Psoas muscle (tissue), 8 donors: ENCODE measurements around the gene TENT5A. TPM values are rescaled to one million over a fixed set of nuclear protein-coding genes. Genes with fewer than 3 reads are reported as not detected.

Experiments
- ATAC-seq, 4 donors: fragments of 200-7000 bp; cut with Tn5 transposase; one replicate each; pipeline ENCODE4 v1.9.1; 2020; ENCODE audit warnings: moderate library complexity in 3 of 4, mild to moderate bottlenecking in 2 of 4
- DNase-seq, 2 donors: peaks; one replicate each; pipeline ENCODE4 v3.0.0-alpha.2; 2020
- H3K27ac ChIP-seq: fragments of 200-600 bp; one replicate; pipeline ENCODE4 v1.8.0; 2022
- H3K27me3 ChIP-seq, 3 donors: fragments of 200-600 bp in 1 of 3; one replicate each; pipeline versions ENCODE4 v1.6.1 to v1.8.0; 2013 to 2022; ENCODE audit warnings: low read length in 2 of 3, mild to moderate bottlenecking in 2 of 3, moderate library complexity in 1 of 3; ENCODE audit not compliant: insufficient read depth in 3 of 3
- H3K36me3 ChIP-seq, 2 donors: fragments of 200-600 bp in 1 of 2; one replicate each; pipeline versions ENCODE4 v1.6.1 to v1.8.0; 2013 to 2022; ENCODE audit warnings: low read depth in 1 of 2, mild to moderate bottlenecking in 1 of 2, moderate library complexity in 1 of 2; ENCODE audit not compliant: insufficient read depth in 1 of 2
- H3K4me1 ChIP-seq: fragments of 200-600 bp; one replicate; pipeline ENCODE4 v1.8.0; 2022
- H3K4me3 ChIP-seq: fragments of 200-600 bp; one replicate; pipeline ENCODE4 v1.8.0; 2022; ENCODE audit warnings: mild to moderate bottlenecking
- H3K9me3 ChIP-seq: fragments of 200-600 bp; one replicate; pipeline ENCODE4 v1.8.0; 2022
- CTCF ChIP-seq: fragments of 200-600 bp; IDR thresholded peaks from one replicate; pipeline ENCODE4 v1.8.0; 2022; ENCODE audit warnings: antibody characterized with exemption
- WGBS, 3 donors: extraction: QIAGEN DNeasy Blood & Tissue Kit; methylation state at CpG; one replicate each; pipeline versions ENCODE4 v1.1.6 to v1.1.7; 2013; 5-methylcytosine and 5-hydroxymethylcytosine counted together
- intact Hi-C, 2 donors: fragments of 100-400 bp; cut with DNase I; formaldehyde crosslinking; loops; one replicate each; pipeline versions ENCODE4 v1.11.0 to v1.14.2; 2022
- polyA plus RNA-seq, 3 donors: library from polyadenylated mRNA; stranded (reverse); fragments of 200-250 nt; gene quantifications; one replicate each; pipeline ENCODE4 v1.2.3, GENCODE V29; 2013
- total RNA-seq, 4 donors: library from RNA; stranded (reverse); fragmentation: NEBNext Ultra II Directional in 2 of 4; extraction: Animal tissue kit (Norgen Biotek cat#: 25700) in 2 of 4; gene quantifications; one replicate each; pipeline versions ENCODE4 v1.2.1 to v1.2.4, GENCODE V29; 2021 to 2023
- donor health status: healthy with polysubstance abuse.
- donor health status: DM: no; HTN: no; CAD: no; lungs with moderate emphysema.
- donor health status: Bipolar disorder and iron deficiency.
- donor health status: healthy.
- donor health status: DM: yes; HTN: yes; CAD: no.
- donor health status: DM: no; HTN: no; CAD: no.
- donor health status: DM: no; HTN: no; CAD: no.
- donor health status: DM: yes; HTN: yes; CAD: no.

The TENT5A gene
- total and polyA plus RNA-seq, 7 donors: 0.94 to 4.3 (median 2.1) TPM

- WGBS, 3 donors: 80 to 90% (median 86%) methylated on average over 1 of the region's 1 CpG
- no peak for ATAC-seq
- Histone ChIP-seq H3K36me3 (no peaks in the 10 kb centered on the region), H3K27ac (no peak overlapping the region), H3K4me1 (no peaks in the 10 kb centered on the region), H3K9me3 (no peaks in the 10 kb centered on the region), H3K4me3 (no peak overlapping the region), H3K27me3 (no peaks in the 10 kb centered on the region)
- intact Hi-C loops: no loop called here
- no peak for DNase-seq
- TF ChIP-seq CTCF: no peak
These were observed 8.7 kb upstream of the TENT5A start for GRCh38 chr6:81761197-81761596.

GRCh38 chr6:81759782-81760181 lies 7.3 kb upstream of the TENT5A start:
- Histone ChIP-seq H3K27ac (no peak overlapping the region), H3K36me3 (no peaks in the 10 kb centered on the region), H3K4me1 (no peaks in the 10 kb centered on the region), H3K27me3 (no peaks in the 10 kb centered on the region), H3K9me3 (no peaks in the 10 kb centered on the region), H3K4me3 (no peak overlapping the region)
- TF ChIP-seq CTCF: no peak
- DNase-seq (no peak), ATAC-seq (peak in 1 of 4 donors; percentile 46)
- intact Hi-C loops: loop anchor here in 1 of 2 donors (10.0 kb wide), 1 partner anchor 1545 kb away; no protein-coding TSS in a partner anchor
- 61 to 75% (median 70%) methylated on average over 2 of the region's 2 CpGs for WGBS, 3 donors

- Histone ChIP-seq H3K36me3 (no peaks in the 10 kb centered on the region), H3K4me1 (no peaks in the 10 kb centered on the region), H3K27ac (no peak overlapping the region), H3K27me3 (no peaks in the 10 kb centered on the region), H3K4me3 (no peak overlapping the region), H3K9me3 (no peaks in the 10 kb centered on the region)
- 77 to 85% (median 80%) methylated on average over 4 of the region's 4 CpGs for WGBS, 3 donors
- intact Hi-C loops: loop anchor here in 1 of 2 donors (10.0 kb wide), 1 partner anchor 1543 kb away; no protein-coding TSS in a partner anchor
- DNase-seq (no peak), ATAC-seq (no peak)
- TF ChIP-seq CTCF: no peak
These were observed 5.7 kb upstream of the TENT5A start for GRCh38 chr6:81758221-81758620.

- 44 to 65% (median 62%) methylated on average over 1 of the region's 1 CpG for WGBS, 3 donors
- no peak overlapping the region for H3K4me3 ChIP-seq
- no peak for TF ChIP-seq CTCF
- intact Hi-C loops: loop anchor here in 1 of 2 donors (10.0 kb wide), 1 partner anchor 1542 kb away; no protein-coding TSS in a partner anchor
- H3K9me3 ChIP-seq: no peaks in the 10 kb centered on the region
- H3K4me1 ChIP-seq: no peaks in the 10 kb centered on the region
- H3K27me3 ChIP-seq: no peaks in the 10 kb centered on the region
- DNase-seq (no peak), ATAC-seq (no peak)
- no peaks in the 10 kb centered on the region for H3K36me3 ChIP-seq
- H3K27ac ChIP-seq: no peak overlapping the region
These were observed 4.2 kb upstream of the TENT5A start for GRCh38 chr6:81756690-81757089.

GRCh38 chr6:81755551-81755950 lies 3.1 kb upstream of the TENT5A start:
- WGBS, 3 donors: 76 to 92% (median 91%) methylated on average over 3 of the region's 3 CpGs
- H3K4me1 ChIP-seq: no peaks in the 10 kb centered on the region
- no peak for ATAC-seq
- H3K36me3 ChIP-seq: no peaks in the 10 kb centered on the region
- intact Hi-C loops: loop anchor here in 1 of 2 donors (10.0 kb wide), 1 partner anchor 1541 kb away; no protein-coding TSS in a partner anchor
- H3K9me3 ChIP-seq: no peaks in the 10 kb centered on the region
- H3K27ac ChIP-seq: no peak overlapping the region
- H3K27me3 ChIP-seq: no peaks in the 10 kb centered on the region
- no peak for DNase-seq
- no peak overlapping the region for H3K4me3 ChIP-seq
- TF ChIP-seq CTCF: no peak
